ENCODE results near the gene SHOX. TPM values are rescaled to one million over a fixed set of nuclear protein-coding genes. Genes with fewer than 3 reads are reported as not detected.
A peak's percentile ranks its signal among the peaks of the same experiment; 100 is the strongest.
"Not testable (repeated sequence)": the region's sequence is repeated elsewhere in the genome, so short reads cannot be mapped to it uniquely, and the experiment has no call there.

Gene SHOX
- total RNA-seq, 6 experiments from 2014 or later, result not detected

GRCh38 chrX:646228-646495, 15.6 kb downstream of the SHOX start:
- 10% methylated on average over 3 of the region's 3 CpGs for WGBS (ENCODE audit: insufficient coverage, low coverage, low lambda C conversion rate, missing lambda C conversion rate)
- H3K4me1 ChIP-seq, result no peaks in the 10 kb centered on the region
- intact Hi-C loops (cut with DNase I), result no loop called here
- no peak overlapping the region for H3K4me3 ChIP-seq
- no peaks in the 10 kb centered on the region for H3K27me3 ChIP-seq
- DNase-seq, result no peak
- no peak overlapping the region for H3K27ac ChIP-seq
- no peaks in the 10 kb centered on the region for H3K36me3 ChIP-seq
- H3K9me3 ChIP-seq, result no peaks in the 10 kb centered on the region
- TF ChIP-seq POLR2A (IDR thresholded peaks at IDR 0.05) (no peak), CTCF (IDR thresholded peaks at IDR 0.05) (no peak)
- ATAC-seq, result no peak

GRCh38 chrX:646796-647195, 16.2 kb downstream of the SHOX start:
- TF ChIP-seq POLR2A (IDR thresholded peaks at IDR 0.05), result no peak
- no peak for TF ChIP-seq CTCF (IDR thresholded peaks at IDR 0.05)

GRCh38 chrX:649166-649565, 18.6 kb downstream of the SHOX start:
- ATAC-seq (no peak), DNase-seq (peak in 1 of 3 donors; percentile 11)
- H3K4me1 ChIP-seq, result no peaks in the 10 kb centered on the region
- 66% methylated on average over 9 of the region's 15 CpGs for WGBS (ENCODE audit: insufficient coverage, low coverage, low lambda C conversion rate, missing lambda C conversion rate)
- no peaks in the 10 kb centered on the region for H3K36me3 ChIP-seq
- H3K27ac ChIP-seq, result no peak overlapping the region
- no peaks in the 10 kb centered on the region for H3K9me3 ChIP-seq
- H3K27me3 ChIP-seq, result no peaks in the 10 kb centered on the region
- intact Hi-C loops (cut with DNase I), result no loop called here
- no peak for TF ChIP-seq POLR2A (IDR thresholded peaks at IDR 0.05)
- no peak for TF ChIP-seq CTCF (IDR thresholded peaks at IDR 0.05)
- H3K4me3 ChIP-seq, result no peak overlapping the region

More at GRCh38 chrX:646796-647195, 16.2 kb downstream of the SHOX start:
- no peaks in the 10 kb centered on the region for H3K36me3 ChIP-seq
- no peak overlapping the region for H3K4me3 ChIP-seq
- no peaks in the 10 kb centered on the region for H3K4me1 ChIP-seq
- no peak for DNase-seq
- 47% methylated on average over 5 of the region's 9 CpGs for WGBS (ENCODE audit: insufficient coverage, low coverage, low lambda C conversion rate, missing lambda C conversion rate)
- H3K27ac ChIP-seq, result no peak overlapping the region
- intact Hi-C loops (cut with DNase I), result no loop called here
- ATAC-seq, result no peak
- no peaks in the 10 kb centered on the region for H3K9me3 ChIP-seq
- H3K27me3 ChIP-seq, result no peaks in the 10 kb centered on the region

- no peak overlapping the region for H3K4me3 ChIP-seq
- TF ChIP-seq POLR2A (IDR thresholded peaks at IDR 0.05) (no peak), CTCF (IDR thresholded peaks at IDR 0.05) (no peak)
- no peaks in the 10 kb centered on the region for H3K9me3 ChIP-seq
- no peaks in the 10 kb centered on the region for H3K4me1 ChIP-seq
- ATAC-seq (no peak), DNase-seq (peak in 1 of 3 donors; percentile 16)
- H3K27me3 ChIP-seq, result no peaks in the 10 kb centered on the region
- intact Hi-C loops (cut with DNase I), result no loop called here
- H3K27ac ChIP-seq, result no peak overlapping the region
- no peaks in the 10 kb centered on the region for H3K36me3 ChIP-seq
- 61% methylated on average over 6 of the region's 15 CpGs for WGBS (ENCODE audit: insufficient coverage, low coverage, low lambda C conversion rate, missing lambda C conversion rate)
These were observed 19.7 kb downstream of the SHOX start for GRCh38 chrX:650324-650723.

GRCh38 chrX:650811-651210, 20.2 kb downstream of the SHOX start:
- 71% methylated on average over 13 of the region's 13 CpGs for WGBS (ENCODE audit: insufficient coverage, low coverage, low lambda C conversion rate, missing lambda C conversion rate)
- no peak for ATAC-seq

GRCh38 chrX:651922-652321, 21.3 kb downstream of the SHOX start:
- ATAC-seq; H3K9me3 ChIP-seq; H3K4me3 ChIP-seq; H3K27me3 ChIP-seq; H3K4me1 ChIP-seq; H3K27ac ChIP-seq; H3K36me3 ChIP-seq; intact Hi-C loops (cut with DNase I); DNase-seq: not testable (repeated sequence)
- 86% methylated on average over 21 of the region's 25 CpGs for WGBS (ENCODE audit: insufficient coverage, low coverage, low lambda C conversion rate, missing lambda C conversion rate)

More at GRCh38 chrX:650811-651210, 20.2 kb downstream of the SHOX start:
- H3K9me3 ChIP-seq, result no peaks in the 10 kb centered on the region
- no peaks in the 10 kb centered on the region for H3K27me3 ChIP-seq
- no peaks in the 10 kb centered on the region for H3K36me3 ChIP-seq
- H3K4me1 ChIP-seq, result no peaks in the 10 kb centered on the region
- intact Hi-C loops (cut with DNase I), result no loop called here
- no peak overlapping the region for H3K4me3 ChIP-seq
- TF ChIP-seq POLR2A (IDR thresholded peaks at IDR 0.05) (no peak), CTCF (IDR thresholded peaks at IDR 0.05) (no peak)
- DNase-seq, result no peak
- no peak overlapping the region for H3K27ac ChIP-seq

Data from right lobe of liver (tissue), 6 donors.